GM18498 (cell line): ENCODE data around the gene TPO.
"Not testable (repeated sequence)": the region's sequence is repeated elsewhere in the genome, so short reads cannot be mapped to it uniquely, and the experiment has no call there.

Experiments used
- ATAC-seq: cut with Tn5 transposase; IDR thresholded peaks from one replicate; pipeline ENCODE4 v1.9.1; 2021; ENCODE audit warnings: mild to moderate bottlenecking, moderate library complexity; ENCODE audit not compliant: unreplicated experiment

Gene TPO

GRCh38 chr2:1498176-1498575, 84.9 kb downstream of the TPO start:
- no peak for ATAC-seq

- no peak for ATAC-seq
These were observed 86.0 kb downstream of the TPO start for GRCh38 chr2:1499033-1499795.

DNA sequence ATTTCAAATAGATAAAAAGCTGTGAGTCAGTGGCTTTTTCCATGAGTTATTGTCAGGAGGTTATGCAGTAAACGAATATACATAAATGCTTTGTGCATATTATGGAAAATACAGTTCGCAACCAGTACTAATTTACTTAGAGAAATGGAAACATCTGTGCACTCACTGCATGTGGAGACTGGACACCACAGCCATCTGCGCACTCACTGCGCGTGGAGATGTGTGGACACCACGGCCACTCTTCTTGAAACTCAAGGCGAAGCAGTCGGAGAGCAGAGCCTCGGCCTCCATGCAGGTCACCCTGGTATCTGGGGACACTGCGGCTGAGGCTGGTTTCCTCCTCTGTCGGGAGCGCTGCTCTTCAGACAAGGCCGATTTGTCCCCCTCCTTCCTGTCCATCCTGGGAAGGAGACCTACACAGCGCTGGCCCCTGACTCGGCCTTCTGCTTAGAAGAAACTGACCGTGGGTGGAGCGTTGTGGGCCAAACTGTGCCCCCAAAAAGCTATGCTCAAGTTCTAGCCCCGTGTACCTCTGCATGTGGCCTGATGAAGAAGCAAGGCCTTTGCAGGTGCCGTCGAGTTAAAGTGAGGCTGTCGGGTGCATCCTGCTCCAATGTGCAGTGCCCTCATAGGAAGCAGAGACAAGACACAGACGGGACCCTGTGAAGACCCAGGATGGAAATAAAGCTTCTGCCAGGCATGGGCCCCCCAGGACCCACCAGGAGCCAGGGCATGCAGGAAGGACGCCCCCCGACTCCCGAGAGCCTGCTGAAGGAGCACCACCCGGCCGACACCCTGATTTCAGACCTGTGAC, 88.0 kb downstream of the TPO start:
- no peak for ATAC-seq

- no peak for ATAC-seq
These were observed 88.7 kb downstream of the TPO start for GRCh38 chr2:1501991-1502390.

GRCh38 chr2:1502891-1503304, 89.6 kb downstream of the TPO start:
- no peak for ATAC-seq

DNA sequence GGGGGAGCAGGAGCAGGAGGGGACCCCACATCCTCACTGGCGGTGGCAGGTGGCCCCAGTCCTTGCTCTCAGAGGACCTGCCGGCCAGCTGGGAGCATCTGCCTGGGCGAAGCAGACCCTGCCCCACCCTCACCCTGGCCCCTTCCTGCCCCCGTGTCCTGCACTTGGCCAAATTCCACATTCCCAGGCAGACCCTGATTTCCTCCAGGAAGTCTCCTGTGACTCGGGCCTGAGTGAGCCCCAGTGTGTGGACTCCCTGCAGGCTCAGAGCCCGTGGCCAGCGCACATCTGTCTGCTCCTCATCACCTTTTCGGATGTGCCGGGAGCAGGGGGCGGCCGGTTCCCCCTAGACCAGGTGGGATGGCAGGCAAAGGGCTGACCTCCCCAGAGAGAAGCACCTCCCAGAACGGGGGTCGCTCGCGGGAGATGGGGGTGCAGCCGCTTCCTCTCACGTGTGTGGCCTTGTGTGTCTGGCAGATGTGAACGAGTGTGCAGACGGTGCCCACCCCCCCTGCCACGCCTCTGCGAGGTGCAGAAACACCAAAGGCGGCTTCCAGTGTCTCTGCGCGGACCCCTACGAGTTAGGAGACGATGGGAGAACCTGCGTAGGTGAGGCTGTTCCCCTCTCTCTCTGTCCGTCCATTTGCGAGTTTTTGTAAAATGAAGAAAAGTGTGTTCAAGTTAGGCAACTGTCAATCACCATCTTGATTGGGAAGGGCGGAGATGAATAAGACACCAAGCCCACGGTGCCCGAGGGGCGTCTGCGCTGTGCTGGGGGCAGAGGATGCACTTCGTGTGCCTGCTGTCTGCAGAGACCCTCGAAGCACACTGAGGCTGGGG, 90.4 kb downstream of the TPO start:
- ATAC-seq, result no peak

GRCh38 chr2:1504311-1504750, 91.1 kb downstream of the TPO start:
- no peak for ATAC-seq

DNA sequence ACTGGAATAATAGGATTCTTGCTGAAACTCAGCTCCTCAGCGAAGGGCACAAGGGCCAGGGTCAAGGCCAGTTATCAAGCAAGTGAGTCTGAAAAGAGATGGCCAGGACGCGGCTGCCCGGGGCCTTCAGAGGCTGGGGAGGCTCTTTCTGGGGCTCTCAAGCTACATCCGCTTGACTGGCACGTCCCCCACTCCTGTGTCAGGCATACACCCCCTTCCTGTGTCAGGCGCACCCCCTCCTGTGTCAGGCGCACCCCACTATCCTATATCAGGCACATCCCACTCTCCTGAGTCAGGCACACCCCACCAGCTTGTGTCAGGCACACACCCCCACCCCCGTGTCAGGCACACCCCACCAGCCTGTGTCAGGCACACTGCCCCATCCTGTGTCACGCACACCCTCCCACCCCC, 91.8 kb downstream of the TPO start:
- no peak for ATAC-seq

DNA sequence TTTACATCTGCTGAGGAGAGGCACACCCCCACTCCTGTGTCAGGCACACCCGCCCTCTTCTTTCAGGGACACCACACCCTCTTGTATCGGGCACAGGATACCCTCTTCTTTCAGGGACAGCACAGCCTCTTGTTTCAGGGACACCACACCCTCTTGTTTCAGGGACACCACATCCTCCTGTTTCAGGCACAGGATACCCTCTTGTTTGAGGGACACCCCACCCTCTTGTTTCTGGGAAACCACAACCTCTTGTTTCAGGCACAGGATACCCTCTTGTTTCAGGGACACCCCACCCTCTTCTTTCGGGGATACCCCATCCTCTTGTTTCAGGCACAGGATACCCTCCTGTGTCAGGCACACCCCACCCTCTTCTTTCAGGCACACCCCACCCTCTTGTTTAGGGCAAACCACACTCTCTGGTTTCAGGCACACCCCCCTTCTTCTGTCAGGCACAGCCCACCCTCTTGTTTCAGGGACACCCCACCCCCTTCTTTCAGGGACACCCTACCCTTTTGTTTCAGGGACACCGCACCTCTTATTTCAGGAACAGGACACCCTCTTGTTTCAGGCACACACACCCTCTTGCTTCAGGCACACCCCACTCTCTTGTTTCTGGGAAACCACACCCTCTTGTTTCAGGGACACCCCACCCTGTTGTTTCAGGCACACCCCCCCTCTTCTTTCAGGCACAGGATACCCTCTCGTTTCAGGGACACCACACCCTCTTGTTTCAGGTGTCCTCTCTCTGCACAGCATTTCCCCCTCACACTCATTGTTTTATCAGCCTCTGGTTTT, 96.2 kb downstream of the TPO start:
- ATAC-seq, result no peak

DNA sequence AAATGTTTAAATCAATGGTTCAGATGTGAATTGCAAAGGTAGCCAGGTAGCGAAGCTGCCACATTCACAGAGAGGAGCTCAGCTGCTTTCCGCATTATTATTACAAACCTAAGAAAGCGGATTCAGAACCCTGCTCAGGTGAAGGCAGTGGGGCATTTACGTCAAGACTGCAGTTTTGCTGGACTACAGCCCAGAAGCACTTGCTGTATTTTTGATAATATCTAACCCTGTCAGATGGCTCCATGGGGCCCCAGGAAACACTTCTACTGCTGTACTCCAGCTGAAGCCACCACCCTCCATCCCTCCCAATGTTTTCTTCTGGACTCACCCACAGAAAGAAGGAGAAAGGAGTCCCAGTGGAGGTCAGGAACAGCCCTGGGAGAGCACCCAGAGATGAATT, 96.9 kb downstream of the TPO start:
- no peak for ATAC-seq

GRCh38 chr2:1511455-1511854, 98.2 kb downstream of the TPO start:
- ATAC-seq, result no peak

DNA sequence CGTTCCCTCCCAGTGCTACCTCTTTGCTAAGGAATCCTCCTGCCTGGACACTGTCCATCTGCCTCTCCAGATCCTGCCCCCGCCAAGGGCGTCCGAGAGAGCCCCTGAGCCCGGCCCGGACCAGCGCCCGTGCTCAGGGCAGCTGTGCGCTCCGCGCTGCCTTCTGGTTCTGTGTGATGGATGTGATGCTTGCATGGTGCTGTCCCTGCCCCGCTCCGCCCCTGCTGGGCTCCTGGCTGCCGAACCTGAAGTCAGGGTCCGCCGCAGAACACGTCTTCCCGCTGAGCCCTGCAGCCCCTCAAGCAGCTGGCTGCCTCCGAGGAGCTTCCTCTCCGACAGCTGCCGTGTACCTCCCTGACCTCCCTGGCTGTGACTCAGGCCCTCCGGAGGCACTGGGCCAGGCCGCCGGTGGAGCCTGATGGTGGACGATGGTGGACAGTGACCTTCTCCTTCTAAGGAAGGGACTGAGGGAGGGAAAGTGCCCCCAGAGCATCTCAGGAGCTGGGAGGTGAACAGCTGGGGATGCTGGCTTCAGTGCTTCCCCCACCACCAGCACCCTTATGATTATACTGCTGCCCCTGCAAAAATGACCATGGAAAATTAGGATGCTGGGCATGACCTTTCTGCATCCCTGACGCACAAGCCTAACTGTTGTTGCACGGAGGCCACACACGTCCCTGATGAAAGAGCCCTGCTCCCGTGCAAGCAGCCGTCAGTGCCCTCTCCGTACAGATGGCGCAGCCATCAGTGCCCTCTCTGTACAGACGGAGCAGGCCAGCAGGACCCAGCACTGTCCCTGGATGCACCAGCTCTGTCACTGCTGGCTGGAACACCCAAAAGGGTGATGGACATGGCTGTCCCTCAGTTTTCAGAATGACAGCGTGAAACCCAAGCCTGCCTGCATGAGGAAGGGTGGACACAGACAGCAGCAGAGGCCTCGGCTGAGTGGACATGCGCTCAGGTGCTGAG, 99.3 kb downstream of the TPO start:
- ATAC-seq, result no peak

GRCh38 chr2:1514391-1515072, 101.3 kb downstream of the TPO start:
- no peak for ATAC-seq

GRCh38 chr2:1515073-1515430, 101.8 kb downstream of the TPO start:
- no peak for ATAC-seq

- no peak for ATAC-seq
These were observed 102.9 kb downstream of the TPO start for GRCh38 chr2:1515986-1516797.

- ATAC-seq, result no peak
These were observed 103.5 kb downstream of the TPO start for GRCh38 chr2:1516798-1517060.

- ATAC-seq, result not testable (repeated sequence)
These were observed 104.0 kb downstream of the TPO start for GRCh38 chr2:1517291-1517690.

DNA sequence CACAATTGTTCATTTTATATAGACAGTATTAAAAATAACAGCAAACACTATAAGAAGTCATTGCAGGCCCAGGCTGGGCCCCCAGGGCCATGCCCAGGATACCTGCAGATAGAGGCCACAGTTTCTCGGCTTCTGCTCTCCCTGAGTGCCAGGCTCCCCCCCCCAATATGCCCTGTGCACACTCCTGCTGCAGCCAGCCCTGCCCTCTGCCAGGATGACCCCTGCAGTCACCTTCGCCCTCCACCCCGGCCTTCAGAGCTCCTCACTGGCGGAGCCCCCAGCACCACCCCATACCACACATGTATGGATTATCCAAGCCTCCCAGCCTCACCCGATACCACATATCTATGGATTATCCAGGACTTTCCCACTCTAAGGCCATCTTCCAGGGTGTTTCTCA, 104.5 kb downstream of the TPO start:
- no peak for ATAC-seq
